ENCODE results near the gene SART3.
A peak's percentile ranks its signal among the peaks of the same experiment; 100 is the strongest.
"Not testable (repeated sequence)": the region's sequence is repeated elsewhere in the genome, so short reads cannot be mapped to it uniquely, and the experiment has no call there.

Gene SART3

GRCh38 chr12:108505129-108505528 is 55.8 kb downstream of the SART3 start:
- no peak overlapping the region for H3K4me3 ChIP-seq (ENCODE audit: low read depth, low read length)
- no peaks in the 10 kb centered on the region; the same call in 1 of the 2 replicates for H3K4me1 ChIP-seq
- H3K9me3 ChIP-seq: peaks cover 10% of the 10 kb centered on the region
- peaks cover 5% of the 10 kb centered on the region for H3K27me3 ChIP-seq
- DNase-seq: peak; percentile 60
- no peak for TF ChIP-seq CTCF (IDR thresholded peaks at IDR 0.05; ENCODE audit: low read depth, low read length)
- H3K36me3 ChIP-seq: no peaks in the 10 kb centered on the region

- Histone ChIP-seq H3K4me1 (no peaks in the 10 kb centered on the region; the same call in 1 of the 2 replicates), H3K4me3 (ENCODE audit: low read depth, low read length) (no peak overlapping the region), H3K36me3 (no peaks in the 10 kb centered on the region), H3K9me3 (peaks cover 5% of the 10 kb centered on the region), H3K27me3 (peaks cover 9% of the 10 kb centered on the region)
- DNase-seq: no peak
- TF ChIP-seq CTCF (IDR thresholded peaks at IDR 0.05; ENCODE audit: low read depth, low read length): no peak
These were observed 58.1 kb downstream of the SART3 start for GRCh38 chr12:108502922-108503321.

- Histone ChIP-seq H3K4me1 (no peaks in the 10 kb centered on the region), H3K27me3 (peaks cover 27% of the 10 kb centered on the region), H3K36me3 (no peaks in the 10 kb centered on the region), H3K4me3 (ENCODE audit: low read depth, low read length) (no peak overlapping the region), H3K9me3 (peaks cover 4% of the 10 kb centered on the region)
- TF ChIP-seq CTCF (IDR thresholded peaks at IDR 0.05; ENCODE audit: low read depth, low read length): no peak
- DNase-seq: no peak
These were observed 62.8 kb downstream of the SART3 start for GRCh38 chr12:108498136-108498535.

- TF ChIP-seq CTCF (IDR thresholded peaks at IDR 0.05; ENCODE audit: low read depth, low read length): no peak
- Histone ChIP-seq H3K4me1 (no peaks in the 10 kb centered on the region), H3K4me3 (ENCODE audit: low read depth, low read length) (no peak overlapping the region), H3K27me3 (peaks cover 27% of the 10 kb centered on the region), H3K36me3 (no peaks in the 10 kb centered on the region), H3K9me3 (no peaks in the 10 kb centered on the region)
- no peak for DNase-seq
These were observed 65.0 kb downstream of the SART3 start for GRCh38 chr12:108495823-108496579.

DNA sequence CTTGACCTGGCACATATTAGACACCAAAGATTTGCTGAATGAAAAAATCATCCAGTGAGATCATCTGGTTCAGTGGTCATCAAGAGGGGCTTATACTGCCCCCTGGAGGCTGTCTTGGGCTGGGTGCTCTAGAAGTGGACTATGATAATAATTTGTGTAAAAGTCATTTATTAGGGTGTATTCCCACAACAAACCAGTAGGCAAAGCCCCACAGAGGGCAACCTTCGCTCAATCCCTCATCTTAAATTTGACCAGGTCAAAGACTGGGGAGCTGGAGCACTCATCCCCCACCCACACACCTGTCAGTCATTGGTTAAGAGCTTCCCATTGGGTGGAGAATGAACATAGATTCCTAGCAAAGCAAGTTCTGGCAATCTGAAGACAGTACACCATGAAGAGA is 65.9 kb downstream of the SART3 start:
- peak; percentile 84 for TF ChIP-seq CTCF (IDR thresholded peaks at IDR 0.05; ENCODE audit: low read depth, low read length)
- peak; percentile 72 for DNase-seq
- no peaks in the 10 kb centered on the region for H3K4me1 ChIP-seq

DNA sequence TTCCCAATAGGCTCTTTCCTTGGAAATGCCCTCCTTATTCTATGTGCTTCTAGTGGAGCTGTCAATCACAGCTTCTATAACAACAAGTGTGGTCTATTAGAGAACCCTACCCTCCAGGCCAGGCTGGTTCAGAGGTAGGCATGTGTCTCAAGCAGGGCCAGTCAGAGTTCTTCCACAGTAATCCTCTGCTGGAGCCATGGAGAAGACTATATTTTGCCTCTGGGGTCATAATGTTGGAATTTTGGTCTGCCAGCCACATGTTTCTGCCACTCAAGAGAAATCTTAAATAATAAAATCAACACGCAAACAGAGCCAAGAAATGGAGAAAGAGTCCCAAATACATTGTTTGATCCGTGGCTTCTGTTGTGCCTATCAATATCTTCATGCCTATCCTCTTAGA is 69.7 kb downstream of the SART3 start:
- no peaks in the 10 kb centered on the region for H3K4me1 ChIP-seq
- no peak for DNase-seq
- H3K27me3 ChIP-seq: peaks cover 12% of the 10 kb centered on the region
- H3K36me3 ChIP-seq: no peaks in the 10 kb centered on the region
- H3K4me3 ChIP-seq (ENCODE audit: low read depth, low read length): no peak overlapping the region
- H3K9me3 ChIP-seq: no peaks in the 10 kb centered on the region
- no peak for TF ChIP-seq CTCF (IDR thresholded peaks at IDR 0.05; ENCODE audit: low read depth, low read length)

More for the DNA sequence above, 65.9 kb downstream of the SART3 start:
- H3K4me3 ChIP-seq (ENCODE audit: low read depth, low read length): no peak overlapping the region
- peaks cover 21% of the 10 kb centered on the region for H3K27me3 ChIP-seq
- no peaks in the 10 kb centered on the region for H3K36me3 ChIP-seq
- H3K9me3 ChIP-seq: no peaks in the 10 kb centered on the region

- H3K36me3 ChIP-seq; H3K9me3 ChIP-seq; DNase-seq; H3K4me1 ChIP-seq; H3K27me3 ChIP-seq; H3K4me3 ChIP-seq (ENCODE audit: low read depth, low read length): not testable (repeated sequence)
These were observed 73.9 kb downstream of the SART3 start for GRCh38 chr12:108487029-108487428.

DNA sequence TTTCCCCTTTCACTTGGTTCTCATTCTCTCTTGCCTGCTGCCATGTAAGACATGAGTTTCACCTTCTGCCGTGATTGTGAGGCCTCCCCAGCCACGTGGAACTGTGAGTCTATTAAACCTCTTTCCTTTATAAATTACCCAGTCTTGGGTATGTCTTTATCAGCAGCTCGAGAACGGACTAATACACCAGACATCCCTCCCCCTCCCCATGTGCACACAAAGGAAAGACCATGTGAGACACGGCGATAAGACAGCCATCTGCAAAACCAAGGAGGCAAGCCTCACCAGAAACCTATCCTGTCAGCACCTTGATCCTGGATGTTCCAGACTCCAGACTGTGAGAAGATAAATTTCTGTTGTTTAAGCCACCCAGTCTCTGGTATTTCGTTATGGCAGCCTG is 75.6 kb downstream of the SART3 start:
- H3K4me3 ChIP-seq (ENCODE audit: low read depth, low read length); H3K36me3 ChIP-seq; H3K4me1 ChIP-seq; H3K27me3 ChIP-seq; DNase-seq; H3K9me3 ChIP-seq: not testable (repeated sequence)
